Measurements from ENCODE around the gene MSL1.
A peak's percentile ranks its signal among the peaks of the same experiment; 100 is the strongest.

The MSL1 gene

GRCh38 chr17:40175928-40176753 lies 54.4 kb downstream of the MSL1 start:
- no peak overlapping the region for H3K4me3 ChIP-seq (ENCODE audit: low read length)
- DNase-seq (ENCODE audit: low read depth): no peak
- TF ChIP-seq CTCF (conservative IDR thresholded peaks at IDR 0.05; ENCODE audit: low read length): no peak

DNA sequence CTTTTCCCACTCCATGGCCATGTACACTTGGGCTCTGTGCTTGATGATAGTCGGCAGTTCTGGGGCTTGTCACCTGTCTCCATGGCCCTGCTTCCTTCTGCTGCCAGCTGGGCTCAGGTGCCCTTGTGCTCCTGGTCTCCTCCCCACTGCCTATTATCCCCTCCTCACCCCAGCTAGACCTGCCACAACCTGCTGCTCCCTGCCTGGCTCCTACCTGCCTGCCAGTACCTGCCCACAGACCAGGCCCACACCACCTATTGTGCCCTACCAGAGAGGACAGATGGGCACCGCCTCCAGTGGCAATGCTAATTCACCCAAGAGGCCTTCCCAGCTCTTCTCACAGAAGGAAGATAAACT lies 55.0 kb downstream of the MSL1 start:
- no peak overlapping the region for H3K4me3 ChIP-seq (ENCODE audit: low read length)
- DNase-seq (ENCODE audit: low read depth): no peak
- no peak for TF ChIP-seq CTCF (conservative IDR thresholded peaks at IDR 0.05; ENCODE audit: low read length)

GRCh38 chr17:40177275-40177874 lies 55.6 kb downstream of the MSL1 start, which contains the start of gene RAPGEFL1:
RAPGEFL1 (plus strand) TSS chr17:40177470; CDS start chr17:40177862, 392 bp downstream.
- DNase-seq (ENCODE audit: low read depth): peak; percentile 52
- peak within 1 kb of the TSS; percentile 46 for H3K4me3 ChIP-seq (ENCODE audit: low read length)
- TF ChIP-seq CTCF (conservative IDR thresholded peaks at IDR 0.05; ENCODE audit: low read length): no peak

- DNase-seq (ENCODE audit: low read depth): no peak
- TF ChIP-seq CTCF (conservative IDR thresholded peaks at IDR 0.05; ENCODE audit: low read length): no peak
- no peak overlapping the region for H3K4me3 ChIP-seq (ENCODE audit: low read length)
Observed at GRCh38 chr17:40178021-40178601, 56.3 kb downstream of the MSL1 start.

- DNase-seq (ENCODE audit: low read depth): no peak
- H3K4me3 ChIP-seq (ENCODE audit: low read length): no peak overlapping the region
- no peak for TF ChIP-seq CTCF (conservative IDR thresholded peaks at IDR 0.05; ENCODE audit: low read length)
Observed at GRCh38 chr17:40178660-40179059, 56.9 kb downstream of the MSL1 start.

GRCh38 chr17:40179923-40180659 lies 58.3 kb downstream of the MSL1 start:
- no peak overlapping the region for H3K4me3 ChIP-seq (ENCODE audit: low read length)
- TF ChIP-seq CTCF (conservative IDR thresholded peaks at IDR 0.05; ENCODE audit: low read length): no peak
- DNase-seq (ENCODE audit: low read depth): peak; percentile 38

Measured in AG10803 (cell line).